GM23338 (cell line): ENCODE results near the gene C2CD3.

Experiments
- CREB1 ChIP-seq: fragments of 250-450 bp; sonication (Bioruptor Pico); IDR thresholded peaks from 2 replicates; pipeline ENCODE4 v1.5.0; 2020; ENCODE audit warnings: low read depth, mild to moderate bottlenecking, moderate library complexity
- EZH2 ChIP-seq: fragments of 200-600 bp; sonication (generic); IDR thresholded peaks from one replicate; pipeline ENCODE4 v1.8.0; 2017; ENCODE audit warnings: antibody characterized with exemption, mild to moderate bottlenecking, low read depth; ENCODE audit not compliant: unreplicated experiment
- EZH2phosphoT487 ChIP-seq: fragments of 200-600 bp; sonication (generic); IDR thresholded peaks from one replicate; pipeline ENCODE4 v1.8.1; 2018; ENCODE audit warnings: antibody characterized with exemption; ENCODE audit not compliant: unreplicated experiment
- JUNB ChIP-seq: IDR thresholded peaks from one replicate; pipeline ENCODE4 v1.6.1; 2016; ENCODE audit warnings: antibody characterized with exemption; ENCODE audit not compliant: unreplicated experiment
- NANOG ChIP-seq: IDR thresholded peaks from 2 replicates; pipeline ENCODE4 v1.6.1; 2016; ENCODE audit warnings: antibody characterized with exemption, borderline replicate concordance
- POLR2AphosphoS5 ChIP-seq: IDR thresholded peaks from 2 replicates; pipeline ENCODE4 v1.6.1; 2016; ENCODE audit warnings: antibody characterized with exemption, low read depth
- ZNF114 ChIP-seq: fragments of 250-450 bp; sonication (Bioruptor Pico); IDR thresholded peaks from 2 replicates; pipeline ENCODE4 v1.5.0; 2020; ENCODE audit warnings: mild to moderate bottlenecking, moderate library complexity
- TF ChIP-seq, protein P1 (sequence below), 2 experiments: fragments of 200-600 bp in 1 of 2; sonication (generic) in 1 of 2; conservative IDR thresholded peaks; 2 replicates each; pipeline versions ENCODE4 v1.5.1 to v1.6.1; 2016 to 2017; ENCODE audit warnings: antibody characterized with exemption in 2 of 2, low read depth in 2 of 2, mild to moderate bottlenecking in 2 of 2, moderate library complexity in 1 of 2
- TF ChIP-seq, protein P2 (sequence below): IDR thresholded peaks from one replicate; pipeline ENCODE4 v1.6.1; 2018; ENCODE audit warnings: antibody characterized with exemption; ENCODE audit not compliant: unreplicated experiment

DNA sequence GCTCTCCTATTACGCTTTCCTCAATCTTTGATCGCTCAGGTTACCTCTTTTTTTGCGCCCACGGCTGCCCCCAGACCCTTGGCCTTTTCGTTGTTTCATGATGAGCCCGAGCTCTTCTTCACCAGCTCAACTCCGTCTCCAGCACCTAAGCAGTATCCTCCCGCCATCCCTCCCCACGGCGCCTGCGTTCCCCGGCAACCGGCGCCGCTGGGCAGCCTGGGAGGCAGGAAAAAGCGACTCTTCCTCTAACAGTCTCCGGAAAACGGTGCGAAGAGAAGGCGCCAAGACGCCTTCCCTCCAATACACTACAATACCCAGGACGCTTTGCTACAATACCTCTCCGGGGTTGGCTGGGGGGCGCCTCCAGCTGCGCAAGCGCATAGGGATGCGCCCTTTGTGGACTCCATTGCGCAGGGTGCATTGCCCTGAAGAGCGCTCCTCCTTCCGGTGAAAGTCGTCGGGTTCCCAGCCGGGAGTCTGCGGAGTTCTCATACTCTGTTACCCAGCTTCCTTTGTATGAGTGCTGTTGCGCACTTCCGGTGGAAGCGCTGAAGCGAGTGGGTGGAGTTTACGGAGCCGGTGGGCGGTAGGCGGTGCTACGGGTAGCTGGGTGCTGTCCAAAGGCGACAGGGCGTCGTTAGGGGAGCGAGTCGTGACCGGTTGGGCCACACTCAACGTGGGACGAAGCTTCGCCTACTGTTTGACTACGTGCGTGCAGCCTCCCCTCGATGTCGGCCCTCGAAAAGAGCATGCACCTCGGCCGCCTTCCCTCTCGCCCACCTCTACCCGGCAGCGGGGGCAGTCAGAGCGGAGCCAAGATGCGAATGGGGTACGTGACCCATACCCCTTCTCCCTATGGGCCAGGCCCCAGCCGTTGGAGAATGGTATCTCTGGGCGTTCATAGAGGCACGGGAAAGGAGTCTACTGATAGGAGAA is at the start of gene C2CD3, which contains the start of gene PPME1:
- TF ChIP-seq EZH2 = no peak
- TF ChIP-seq, protein P1, sequence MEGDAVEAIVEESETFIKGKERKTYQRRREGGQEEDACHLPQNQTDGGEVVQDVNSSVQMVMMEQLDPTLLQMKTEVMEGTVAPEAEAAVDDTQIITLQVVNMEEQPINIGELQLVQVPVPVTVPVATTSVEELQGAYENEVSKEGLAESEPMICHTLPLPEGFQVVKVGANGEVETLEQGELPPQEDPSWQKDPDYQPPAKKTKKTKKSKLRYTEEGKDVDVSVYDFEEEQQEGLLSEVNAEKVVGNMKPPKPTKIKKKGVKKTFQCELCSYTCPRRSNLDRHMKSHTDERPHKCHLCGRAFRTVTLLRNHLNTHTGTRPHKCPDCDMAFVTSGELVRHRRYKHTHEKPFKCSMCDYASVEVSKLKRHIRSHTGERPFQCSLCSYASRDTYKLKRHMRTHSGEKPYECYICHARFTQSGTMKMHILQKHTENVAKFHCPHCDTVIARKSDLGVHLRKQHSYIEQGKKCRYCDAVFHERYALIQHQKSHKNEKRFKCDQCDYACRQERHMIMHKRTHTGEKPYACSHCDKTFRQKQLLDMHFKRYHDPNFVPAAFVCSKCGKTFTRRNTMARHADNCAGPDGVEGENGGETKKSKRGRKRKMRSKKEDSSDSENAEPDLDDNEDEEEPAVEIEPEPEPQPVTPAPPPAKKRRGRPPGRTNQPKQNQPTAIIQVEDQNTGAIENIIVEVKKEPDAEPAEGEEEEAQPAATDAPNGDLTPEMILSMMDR (conservative IDR thresholded peaks at IDR 0.05; ENCODE audit: low read depth in 2 of 2) = peak in 1 of 2 experiments; percentile 24; a peak in 1 of 4 replicates
- TF ChIP-seq, protein P2, sequence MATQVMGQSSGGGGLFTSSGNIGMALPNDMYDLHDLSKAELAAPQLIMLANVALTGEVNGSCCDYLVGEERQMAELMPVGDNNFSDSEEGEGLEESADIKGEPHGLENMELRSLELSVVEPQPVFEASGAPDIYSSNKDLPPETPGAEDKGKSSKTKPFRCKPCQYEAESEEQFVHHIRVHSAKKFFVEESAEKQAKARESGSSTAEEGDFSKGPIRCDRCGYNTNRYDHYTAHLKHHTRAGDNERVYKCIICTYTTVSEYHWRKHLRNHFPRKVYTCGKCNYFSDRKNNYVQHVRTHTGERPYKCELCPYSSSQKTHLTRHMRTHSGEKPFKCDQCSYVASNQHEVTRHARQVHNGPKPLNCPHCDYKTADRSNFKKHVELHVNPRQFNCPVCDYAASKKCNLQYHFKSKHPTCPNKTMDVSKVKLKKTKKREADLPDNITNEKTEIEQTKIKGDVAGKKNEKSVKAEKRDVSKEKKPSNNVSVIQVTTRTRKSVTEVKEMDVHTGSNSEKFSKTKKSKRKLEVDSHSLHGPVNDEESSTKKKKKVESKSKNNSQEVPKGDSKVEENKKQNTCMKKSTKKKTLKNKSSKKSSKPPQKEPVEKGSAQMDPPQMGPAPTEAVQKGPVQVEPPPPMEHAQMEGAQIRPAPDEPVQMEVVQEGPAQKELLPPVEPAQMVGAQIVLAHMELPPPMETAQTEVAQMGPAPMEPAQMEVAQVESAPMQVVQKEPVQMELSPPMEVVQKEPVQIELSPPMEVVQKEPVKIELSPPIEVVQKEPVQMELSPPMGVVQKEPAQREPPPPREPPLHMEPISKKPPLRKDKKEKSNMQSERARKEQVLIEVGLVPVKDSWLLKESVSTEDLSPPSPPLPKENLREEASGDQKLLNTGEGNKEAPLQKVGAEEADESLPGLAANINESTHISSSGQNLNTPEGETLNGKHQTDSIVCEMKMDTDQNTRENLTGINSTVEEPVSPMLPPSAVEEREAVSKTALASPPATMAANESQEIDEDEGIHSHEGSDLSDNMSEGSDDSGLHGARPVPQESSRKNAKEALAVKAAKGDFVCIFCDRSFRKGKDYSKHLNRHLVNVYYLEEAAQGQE = peak; percentile 59
- TF ChIP-seq EZH2phosphoT487 = no peak
- peak; percentile 81 for TF ChIP-seq POLR2AphosphoS5
- TF ChIP-seq CREB1 (CRISPR knock-in tag) = peak; percentile 85
- no peak for TF ChIP-seq JUNB
- TF ChIP-seq ZNF114 (CRISPR knock-in tag) = no peak
- TF ChIP-seq NANOG = no peak
